HG03571 (cell line): ENCODE results near the gene HAUS3.
"Not testable (repeated sequence)": the region's sequence is repeated elsewhere in the genome, so short reads cannot be mapped to it uniquely, and the experiment has no call there.

Experiments used
- ATAC-seq: cut with Tn5 transposase; IDR thresholded peaks from one replicate; pipeline ENCODE4 v1.9.1; 2021; ENCODE audit not compliant: unreplicated experiment

HAUS3 gene

GRCh38 chr4:2222838-2223237 lies 19.1 kb downstream of the HAUS3 start:
- no peak for ATAC-seq

GRCh38 chr4:2221378-2221777 lies 20.5 kb downstream of the HAUS3 start:
- not testable (repeated sequence) for ATAC-seq

GRCh38 chr4:2220016-2220630 lies 21.8 kb downstream of the HAUS3 start:
- peak; percentile 66 for ATAC-seq

- ATAC-seq: no peak
These were observed 22.6 kb downstream of the HAUS3 start for GRCh38 chr4:2219233-2219760.

GRCh38 chr4:2218436-2218835 lies 23.5 kb downstream of the HAUS3 start:
- ATAC-seq: no peak

GRCh38 chr4:2217726-2218125 lies 24.2 kb downstream of the HAUS3 start:
- no peak for ATAC-seq

GRCh38 chr4:2212831-2213230 lies 29.1 kb downstream of the HAUS3 start:
- no peak for ATAC-seq

- ATAC-seq: not testable (repeated sequence)
These were observed 39.1 kb downstream of the HAUS3 start for GRCh38 chr4:2202789-2203188.

GRCh38 chr4:2194496-2194895 lies 47.4 kb downstream of the HAUS3 start:
- ATAC-seq: no peak

GRCh38 chr4:2193326-2193725 lies 48.6 kb downstream of the HAUS3 start:
- ATAC-seq: no peak

- ATAC-seq: no peak
These were observed 55.1 kb downstream of the HAUS3 start for GRCh38 chr4:2186865-2187172.

GRCh38 chr4:2186133-2186864 lies 55.6 kb downstream of the HAUS3 start:
- no peak for ATAC-seq

- no peak for ATAC-seq
These were observed 58.5 kb downstream of the HAUS3 start for GRCh38 chr4:2183394-2183793.

GRCh38 chr4:2182994-2183393 lies 58.9 kb downstream of the HAUS3 start:
- ATAC-seq: no peak

GRCh38 chr4:2180410-2180809 lies 61.5 kb downstream of the HAUS3 start:
- ATAC-seq: no peak

GRCh38 chr4:2179717-2180116 lies 62.2 kb downstream of the HAUS3 start:
- no peak for ATAC-seq

GRCh38 chr4:2178986-2179385 lies 62.9 kb downstream of the HAUS3 start:
- no peak for ATAC-seq
